ENCODE measurements around the gene TMEM61. TPM values are rescaled to one million over a fixed set of nuclear protein-coding genes. Genes with fewer than 3 reads are reported as not detected.

Gene TMEM61
- total RNA-seq, 2 experiments from 2014 or later: not detected

DNA sequence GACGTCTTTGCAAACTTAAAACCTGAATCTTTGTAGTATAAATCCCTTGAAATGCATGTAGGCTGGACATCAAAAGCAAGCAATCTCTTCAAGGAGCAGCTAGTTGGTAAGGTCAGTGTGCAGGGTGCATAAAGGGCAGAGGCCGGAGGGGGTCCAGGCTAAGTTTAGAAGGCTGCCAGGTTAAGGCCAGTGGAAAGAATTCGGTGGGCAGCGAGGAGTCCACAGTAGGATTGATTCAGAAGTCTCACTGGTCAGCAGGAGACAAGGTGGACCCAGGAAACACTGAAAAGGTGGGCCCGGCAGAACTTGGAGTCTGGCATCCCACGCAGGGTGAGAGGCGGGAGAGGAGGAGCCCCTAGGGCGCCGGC is 58.5 kb downstream of the TMEM61 start:
- Mint-ChIP-seq H3K4me1 (ENCODE audit: low read depth) (peaks cover 3% of the 10 kb centered on the region), H3K27me3 (peaks cover 48% of the 10 kb centered on the region), H3K9me3 (no peaks in the 10 kb centered on the region), H3K36me3 (ENCODE audit: low read depth) (no peaks in the 10 kb centered on the region), H3K27ac (no peak overlapping the region), H3K4me3 (no peak overlapping the region)
- ATAC-seq (no peak), DNase-seq (no peak)
- CTCF ChIA-PET: interaction anchor here (0.7 to 2.6 kb wide), 3 partner anchors 17 to 43 kb away, joined by 3 to 10 read pairs (median 4); no protein-coding TSS in a partner anchor
- intact Hi-C loops (cut with micrococcal nuclease): no loop called here
- POLR2A ChIA-PET: no interaction called here
- TF ChIP-seq, protein P1, sequence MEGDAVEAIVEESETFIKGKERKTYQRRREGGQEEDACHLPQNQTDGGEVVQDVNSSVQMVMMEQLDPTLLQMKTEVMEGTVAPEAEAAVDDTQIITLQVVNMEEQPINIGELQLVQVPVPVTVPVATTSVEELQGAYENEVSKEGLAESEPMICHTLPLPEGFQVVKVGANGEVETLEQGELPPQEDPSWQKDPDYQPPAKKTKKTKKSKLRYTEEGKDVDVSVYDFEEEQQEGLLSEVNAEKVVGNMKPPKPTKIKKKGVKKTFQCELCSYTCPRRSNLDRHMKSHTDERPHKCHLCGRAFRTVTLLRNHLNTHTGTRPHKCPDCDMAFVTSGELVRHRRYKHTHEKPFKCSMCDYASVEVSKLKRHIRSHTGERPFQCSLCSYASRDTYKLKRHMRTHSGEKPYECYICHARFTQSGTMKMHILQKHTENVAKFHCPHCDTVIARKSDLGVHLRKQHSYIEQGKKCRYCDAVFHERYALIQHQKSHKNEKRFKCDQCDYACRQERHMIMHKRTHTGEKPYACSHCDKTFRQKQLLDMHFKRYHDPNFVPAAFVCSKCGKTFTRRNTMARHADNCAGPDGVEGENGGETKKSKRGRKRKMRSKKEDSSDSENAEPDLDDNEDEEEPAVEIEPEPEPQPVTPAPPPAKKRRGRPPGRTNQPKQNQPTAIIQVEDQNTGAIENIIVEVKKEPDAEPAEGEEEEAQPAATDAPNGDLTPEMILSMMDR (IDR thresholded peaks at IDR 0.05): no peak

DNA sequence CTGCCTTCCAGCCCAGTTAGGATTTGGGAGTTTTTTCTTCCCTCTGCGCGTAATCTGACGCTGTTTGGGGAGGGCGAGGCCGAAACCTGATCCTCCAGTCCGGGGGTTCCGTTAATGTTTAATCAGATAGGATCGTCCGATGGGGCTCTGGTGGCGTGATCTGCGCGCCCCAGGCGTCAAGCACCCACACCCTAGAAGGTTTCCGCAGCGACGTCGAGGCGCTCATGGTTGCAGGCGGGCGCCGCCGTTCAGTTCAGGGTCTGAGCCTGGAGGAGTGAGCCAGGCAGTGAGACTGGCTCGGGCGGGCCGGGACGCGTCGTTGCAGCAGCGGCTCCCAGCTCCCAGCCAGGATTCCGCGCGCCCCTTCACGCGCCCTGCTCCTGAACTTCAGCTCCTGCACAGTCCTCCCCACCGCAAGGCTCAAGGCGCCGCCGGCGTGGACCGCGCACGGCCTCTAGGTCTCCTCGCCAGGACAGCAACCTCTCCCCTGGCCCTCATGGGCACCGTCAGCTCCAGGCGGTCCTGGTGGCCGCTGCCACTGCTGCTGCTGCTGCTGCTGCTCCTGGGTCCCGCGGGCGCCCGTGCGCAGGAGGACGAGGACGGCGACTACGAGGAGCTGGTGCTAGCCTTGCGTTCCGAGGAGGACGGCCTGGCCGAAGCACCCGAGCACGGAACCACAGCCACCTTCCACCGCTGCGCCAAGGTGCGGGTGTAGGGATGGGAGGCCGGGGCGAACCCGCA is 59.1 kb downstream of the TMEM61 start, which contains the start of gene PCSK9:
PCSK9 (plus strand) TSS at position 207 of the 741 bp plus-strand sequence; CDS start at position 497, 290 bp downstream.
- Mint-ChIP-seq H3K4me3 (no peak within 1 kb of the TSS), H3K4me1 (ENCODE audit: low read depth) (peaks cover 3% of the 10 kb centered on the region), H3K9me3 (no peaks in the 10 kb centered on the region), H3K36me3 (ENCODE audit: low read depth) (no peaks in the 10 kb centered on the region), H3K27ac (no peak within 1 kb of the TSS), H3K27me3 (peaks cover 48% of the 10 kb centered on the region)
- TF ChIP-seq, protein P1 (IDR thresholded peaks at IDR 0.05): no peak
- ChIA-PET CTCF (interaction anchor here (1.7 to 2.6 kb wide), 2 partner anchors 18 to 43 kb away, joined by 4 to 10 read pairs; no protein-coding TSS in a partner anchor), POLR2A (no interaction called here)
- intact Hi-C loops (cut with micrococcal nuclease): no loop called here
- no peak for ATAC-seq
- DNase-seq: no peak

DNA sequence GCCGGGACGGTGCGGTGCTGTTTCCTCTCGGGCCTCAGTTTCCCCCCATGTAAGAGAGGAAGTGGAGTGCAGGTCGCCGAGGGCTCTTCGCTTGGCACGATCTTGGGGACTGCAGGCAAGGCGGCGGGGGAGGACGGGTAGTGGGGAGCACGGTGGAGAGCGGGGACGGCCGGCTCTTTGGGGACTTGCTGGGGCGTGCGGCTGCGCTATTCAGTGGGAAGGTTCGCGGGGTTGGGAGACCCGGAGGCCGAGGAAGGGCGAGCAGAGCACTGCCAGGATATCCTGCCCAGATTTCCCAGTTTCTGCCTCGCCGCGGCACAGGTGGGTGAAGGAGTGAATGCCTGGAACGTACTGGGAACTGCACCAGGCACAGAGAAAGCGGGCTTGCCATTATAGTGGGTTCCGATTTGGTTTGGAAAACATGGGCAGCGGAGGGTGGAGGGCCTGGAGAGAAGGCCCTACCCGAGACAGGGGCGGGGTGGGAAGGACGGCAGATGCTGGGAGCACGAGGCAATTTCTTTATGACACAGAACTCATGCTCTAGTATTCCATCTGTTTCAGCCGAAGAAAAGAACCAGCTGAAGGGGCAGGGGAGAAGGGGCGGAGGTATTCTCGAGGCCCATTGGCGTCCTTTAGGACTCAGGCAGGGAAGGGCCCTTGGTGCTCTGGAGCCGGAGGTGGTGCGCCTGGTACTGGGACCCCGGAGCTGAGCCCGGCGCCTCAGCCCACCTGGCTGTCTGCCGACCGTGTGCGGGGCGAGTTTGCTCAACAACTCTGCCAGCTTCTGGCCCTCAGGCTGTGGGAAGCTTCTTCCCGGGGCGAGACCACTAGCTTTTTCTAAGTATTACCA is 59.9 kb downstream of the TMEM61 start:
- CTCF ChIA-PET: interaction anchor here (0.9 to 2.6 kb wide), 4 partner anchors 18 to 95 kb away, joined by 3 to 10 read pairs (median 3); no protein-coding TSS in a partner anchor
- Mint-ChIP-seq H3K36me3 (ENCODE audit: low read depth) (no peaks in the 10 kb centered on the region), H3K9me3 (no peaks in the 10 kb centered on the region), H3K4me3 (no peak overlapping the region), H3K27ac (no peak overlapping the region), H3K27me3 (peaks cover 42% of the 10 kb centered on the region), H3K4me1 (ENCODE audit: low read depth) (peaks cover 3% of the 10 kb centered on the region)
- POLR2A ChIA-PET: no interaction called here
- TF ChIP-seq, protein P1 (IDR thresholded peaks at IDR 0.05): no peak
- intact Hi-C loops (cut with micrococcal nuclease): no loop called here
- no peak for ATAC-seq
- no peak for DNase-seq

DNA sequence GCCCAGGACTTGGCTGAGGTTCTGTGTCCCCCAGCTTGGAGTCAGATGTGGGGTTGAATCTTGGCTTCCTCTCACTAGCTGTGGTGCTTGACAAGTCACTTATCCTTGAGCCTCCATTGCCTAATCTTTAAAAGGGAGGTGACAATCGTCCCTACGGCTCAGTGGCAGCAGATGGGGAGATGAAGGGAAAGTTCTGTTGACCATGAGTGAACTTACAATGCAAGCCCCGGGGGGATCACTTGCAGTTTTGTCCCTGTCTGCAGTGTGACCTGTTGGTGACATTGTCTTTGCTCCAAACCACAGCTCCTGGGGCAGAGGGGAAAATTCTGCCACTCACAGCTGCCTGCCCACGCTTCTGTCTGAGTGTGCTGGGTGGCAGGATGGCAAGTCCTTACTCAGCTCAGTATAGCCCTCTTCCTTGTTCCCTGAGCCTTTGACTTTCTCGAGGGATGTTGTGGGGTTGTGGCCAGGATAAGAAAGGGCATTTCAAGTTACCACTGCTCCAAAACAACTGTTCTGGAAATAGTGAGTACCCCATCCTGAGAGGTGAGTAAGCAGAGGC is 60.6 kb downstream of the TMEM61 start:
- ATAC-seq: peak; percentile 27
- POLR2A ChIA-PET: no interaction called here
- peaks cover 40% of the 10 kb centered on the region for H3K27me3 Mint-ChIP-seq

More for the DNA sequence above, 60.6 kb downstream of the TMEM61 start:
- intact Hi-C loops (cut with micrococcal nuclease): no loop called here
- H3K4me1 Mint-ChIP-seq (ENCODE audit: low read depth): peaks cover 3% of the 10 kb centered on the region
- H3K4me3 Mint-ChIP-seq: no peak overlapping the region
- no peak overlapping the region for H3K27ac Mint-ChIP-seq
- TF ChIP-seq, protein P1 (IDR thresholded peaks at IDR 0.05): no peak
- no peaks in the 10 kb centered on the region for H3K36me3 Mint-ChIP-seq (ENCODE audit: low read depth)
- H3K9me3 Mint-ChIP-seq: no peaks in the 10 kb centered on the region
- no peak for DNase-seq
- CTCF ChIA-PET: interaction anchor here (0.9 to 1.0 kb wide), 3 partner anchors 17 to 96 kb away, joined by 3 read pairs; no protein-coding TSS in a partner anchor

Data from activated CD8-positive, alpha-beta T cell treated with anti-CD3 and anti-CD28 coated beads for 36 hours (primary cell).